Esophagus squamous epithelium (tissue), 5 donors: ENCODE data around the gene RETREG1. TPM values are rescaled to one million over a fixed set of nuclear protein-coding genes. Genes with fewer than 3 reads are reported as not detected.

Experiments
- DNase-seq: peaks from one replicate; lab custom pipeline; 2025; lab: John Stamatoyannopoulos, UW
- H3K27ac ChIP-seq, 4 donors: fragments of 200-600 bp; sonication (generic); one replicate each; pipeline ENCODE4 v1.5.1; 2016 to 2019; ENCODE audit warnings: mild to moderate bottlenecking in 1 of 4
- H3K27me3 ChIP-seq, 4 donors: fragments of 200-600 bp; sonication (generic); 1 replicate in 3 of 4; 2 replicates in 1 of 4; pipeline versions ENCODE4 v1.5.1 to v1.6.0; 2017 to 2021; ENCODE audit warnings: antibody characterized with exemption in 1 of 4
- H3K36me3 ChIP-seq, 3 donors: fragments of 200-600 bp; sonication (generic); one replicate each; pipeline ENCODE4 v1.5.1; 2016 to 2019
- H3K4me1 ChIP-seq, 3 donors: fragments of 200-600 bp; sonication (generic); one replicate each; pipeline ENCODE4 v1.5.1; 2017 to 2019
- H3K4me3 ChIP-seq, 4 donors: fragments of 200-600 bp; sonication (generic); 1 replicate in 3 of 4; 2 replicates in 1 of 4; pipeline ENCODE4 v1.5.1; 2016 to 2019; ENCODE audit warnings: mild to moderate bottlenecking in 2 of 4, moderate library complexity in 1 of 4
- H3K9me3 ChIP-seq, 3 donors: fragments of 200-600 bp; sonication (generic); one replicate each; pipeline ENCODE4 v1.5.1; 2016 to 2019
- POLR2A ChIP-seq, 4 donors: fragments of 450-650 bp; IDR thresholded peaks; one replicate each; pipeline ENCODE4 v1.6.1; 2017; ENCODE audit warnings: antibody characterized with exemption in 4 of 4, mild to moderate bottlenecking in 4 of 4, moderate library complexity in 3 of 4
- WGBS, 2 donors: methylation state at CpG; one replicate each; pipeline ENCODE4 v1.1.5; 2018; 5-methylcytosine and 5-hydroxymethylcytosine counted together
- intact Hi-C: fragments of 100-400 bp; cut with DNase I; formaldehyde crosslinking; loops from one replicate; pipeline ENCODE4 v1.15.0; 2022
- total RNA-seq, 4 donors: library from RNA; depleted of rRNA; stranded (reverse); fragments of >200 nt; gene quantifications; one replicate each; pipeline ENCODE4 v1.1.0, GENCODE V29; 2016
- TF ChIP-seq, protein P1 (sequence below), 6 experiments: fragments of 450-650 bp in 4 of 6; fragments of 200-600 bp in 2 of 6; sonication (generic) in 2 of 6; IDR thresholded peaks; one replicate each; pipeline ENCODE4 v1.5.1; 2016 to 2019; ENCODE audit warnings: antibody characterized with exemption in 6 of 6, mild to moderate bottlenecking in 4 of 6, moderate library complexity in 4 of 6
- donor health status: DM: yes; HTN: yes; CAD: no.

Gene RETREG1
- total RNA-seq, 4 donors from 2014 or later = 0.68 to 6.1 (median 3.9) TPM

GRCh38 chr5:16502866-16503265 lies 113.9 kb downstream of the RETREG1 start:
- no peaks in the 10 kb centered on the region for H3K4me1 ChIP-seq
- TF ChIP-seq, protein P1, sequence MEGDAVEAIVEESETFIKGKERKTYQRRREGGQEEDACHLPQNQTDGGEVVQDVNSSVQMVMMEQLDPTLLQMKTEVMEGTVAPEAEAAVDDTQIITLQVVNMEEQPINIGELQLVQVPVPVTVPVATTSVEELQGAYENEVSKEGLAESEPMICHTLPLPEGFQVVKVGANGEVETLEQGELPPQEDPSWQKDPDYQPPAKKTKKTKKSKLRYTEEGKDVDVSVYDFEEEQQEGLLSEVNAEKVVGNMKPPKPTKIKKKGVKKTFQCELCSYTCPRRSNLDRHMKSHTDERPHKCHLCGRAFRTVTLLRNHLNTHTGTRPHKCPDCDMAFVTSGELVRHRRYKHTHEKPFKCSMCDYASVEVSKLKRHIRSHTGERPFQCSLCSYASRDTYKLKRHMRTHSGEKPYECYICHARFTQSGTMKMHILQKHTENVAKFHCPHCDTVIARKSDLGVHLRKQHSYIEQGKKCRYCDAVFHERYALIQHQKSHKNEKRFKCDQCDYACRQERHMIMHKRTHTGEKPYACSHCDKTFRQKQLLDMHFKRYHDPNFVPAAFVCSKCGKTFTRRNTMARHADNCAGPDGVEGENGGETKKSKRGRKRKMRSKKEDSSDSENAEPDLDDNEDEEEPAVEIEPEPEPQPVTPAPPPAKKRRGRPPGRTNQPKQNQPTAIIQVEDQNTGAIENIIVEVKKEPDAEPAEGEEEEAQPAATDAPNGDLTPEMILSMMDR (IDR thresholded peaks at IDR 0.05) = no peak
- no peak for TF ChIP-seq POLR2A (IDR thresholded peaks at IDR 0.05)
- H3K27ac ChIP-seq = no peak overlapping the region
- no peaks in the 10 kb centered on the region for H3K27me3 ChIP-seq
- H3K9me3 ChIP-seq = no peaks in the 10 kb centered on the region
- no peak overlapping the region for H3K4me3 ChIP-seq
- 61 to 66% methylated on average over 2 to 3 of the region's 3 CpGs for WGBS, 2 donors
- H3K36me3 ChIP-seq = no peaks in the 10 kb centered on the region
- no peak for DNase-seq
- intact Hi-C loops = no loop called here

- WGBS, 2 donors = 82 to 100% methylated on average over 3 to 5 of the region's 5 CpGs
- Histone ChIP-seq H3K4me3 (no peak overlapping the region), H3K27me3 (no peaks in the 10 kb centered on the region), H3K9me3 (peaks cover 0 to 15% (median 0%) of the 10 kb centered on the region in 3 donors), H3K27ac (no peak overlapping the region), H3K4me1 (no peaks in the 10 kb centered on the region), H3K36me3 (no peaks in the 10 kb centered on the region)
- intact Hi-C loops = no loop called here
- no peak for DNase-seq
- TF ChIP-seq, protein P1 (IDR thresholded peaks at IDR 0.05) = no peak
- no peak for TF ChIP-seq POLR2A (IDR thresholded peaks at IDR 0.05)
These were observed 116.8 kb downstream of the RETREG1 start for GRCh38 chr5:16500024-16500423.

GRCh38 chr5:16497546-16497945 lies 119.3 kb downstream of the RETREG1 start:
- no peaks in the 10 kb centered on the region for H3K27me3 ChIP-seq
- TF ChIP-seq, protein P1 (IDR thresholded peaks at IDR 0.05) = no peak
- TF ChIP-seq POLR2A (IDR thresholded peaks at IDR 0.05) = no peak
- no peak for DNase-seq
- intact Hi-C loops = no loop called here
- no peak overlapping the region for H3K4me3 ChIP-seq
- WGBS, 2 donors = 86 to 87% methylated on average over 2 of the region's 2 CpGs
- H3K36me3 ChIP-seq = no peaks in the 10 kb centered on the region
- peaks cover 0 to 22% (median 0%) of the 10 kb centered on the region in 3 donors for H3K9me3 ChIP-seq
- H3K27ac ChIP-seq = no peak overlapping the region
- H3K4me1 ChIP-seq = peaks cover 0 to 16% (median 12%) of the 10 kb centered on the region in 3 donors

- Histone ChIP-seq H3K4me1 (peaks cover 0 to 27% (median 15%) of the 10 kb centered on the region in 3 donors), H3K27ac (peak overlapping the region; percentile 27 to 67 (median 54)), H3K27me3 (no peaks in the 10 kb centered on the region), H3K4me3 (no peak overlapping the region), H3K36me3 (no peaks in the 10 kb centered on the region), H3K9me3 (peaks cover 0 to 22% (median 0%) of the 10 kb centered on the region in 3 donors)
- 14 to 50% methylated on average over 1 of the region's 1 CpG for WGBS, 2 donors
- intact Hi-C loops = no loop called here
- no peak for DNase-seq
- TF ChIP-seq POLR2A (IDR thresholded peaks at IDR 0.05) = no peak
- TF ChIP-seq, protein P1 (IDR thresholded peaks at IDR 0.05) = no peak
These were observed 123.5 kb downstream of the RETREG1 start for GRCh38 chr5:16493261-16493660.

GRCh38 chr5:16492398-16493140 lies 124.2 kb downstream of the RETREG1 start:
- no peak for DNase-seq
- WGBS, 2 donors = 18 to 40% methylated on average over 10 of the region's 10 CpGs
- Histone ChIP-seq H3K4me1 (peaks cover 0 to 27% (median 15%) of the 10 kb centered on the region in 3 donors), H3K27ac (peak overlapping the region; percentile 27 to 67 (median 54)), H3K4me3 (no peak overlapping the region), H3K9me3 (peaks cover 0 to 22% (median 0%) of the 10 kb centered on the region in 3 donors), H3K36me3 (no peaks in the 10 kb centered on the region), H3K27me3 (no peaks in the 10 kb centered on the region)
- intact Hi-C loops = no loop called here
- no peak for TF ChIP-seq POLR2A (IDR thresholded peaks at IDR 0.05)
- TF ChIP-seq, protein P1 (IDR thresholded peaks at IDR 0.05) = no peak
